Ecto neural progenitor cell (in vitro differentiated cells): ENCODE data around the gene ALKBH7.
"Not testable (repeated sequence)": the region's sequence is repeated elsewhere in the genome, so short reads cannot be mapped to it uniquely, and the experiment has no call there.

Experiments
- DNase-seq: peaks from one replicate; pipeline ENCODE4 v3.0.0-alpha.2; 2018; ENCODE audit warnings: low spot score

ALKBH7 gene

GRCh38 chr19:6373096-6373812 lies 660 bp downstream of the ALKBH7 start:
- DNase-seq = peak; percentile 99

DNA sequence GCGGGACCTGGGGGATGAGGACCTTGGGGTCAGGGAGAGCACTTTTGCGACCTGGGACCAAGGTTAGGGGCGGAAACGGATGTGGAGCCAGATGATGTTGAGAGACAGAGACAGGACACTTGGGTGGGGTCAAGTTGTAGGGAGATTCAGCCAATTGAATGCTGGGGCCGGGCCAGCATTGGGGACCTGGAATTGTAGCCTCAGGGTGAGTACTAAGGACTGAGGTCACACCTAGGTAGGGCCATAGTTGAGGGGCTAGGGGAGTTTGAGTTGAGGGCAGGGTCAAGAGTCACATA lies 1.2 kb downstream of the ALKBH7 start:
- no peak for DNase-seq

GRCh38 chr19:6374161-6374709 lies 1.6 kb downstream of the ALKBH7 start:
- no peak for DNase-seq

DNA sequence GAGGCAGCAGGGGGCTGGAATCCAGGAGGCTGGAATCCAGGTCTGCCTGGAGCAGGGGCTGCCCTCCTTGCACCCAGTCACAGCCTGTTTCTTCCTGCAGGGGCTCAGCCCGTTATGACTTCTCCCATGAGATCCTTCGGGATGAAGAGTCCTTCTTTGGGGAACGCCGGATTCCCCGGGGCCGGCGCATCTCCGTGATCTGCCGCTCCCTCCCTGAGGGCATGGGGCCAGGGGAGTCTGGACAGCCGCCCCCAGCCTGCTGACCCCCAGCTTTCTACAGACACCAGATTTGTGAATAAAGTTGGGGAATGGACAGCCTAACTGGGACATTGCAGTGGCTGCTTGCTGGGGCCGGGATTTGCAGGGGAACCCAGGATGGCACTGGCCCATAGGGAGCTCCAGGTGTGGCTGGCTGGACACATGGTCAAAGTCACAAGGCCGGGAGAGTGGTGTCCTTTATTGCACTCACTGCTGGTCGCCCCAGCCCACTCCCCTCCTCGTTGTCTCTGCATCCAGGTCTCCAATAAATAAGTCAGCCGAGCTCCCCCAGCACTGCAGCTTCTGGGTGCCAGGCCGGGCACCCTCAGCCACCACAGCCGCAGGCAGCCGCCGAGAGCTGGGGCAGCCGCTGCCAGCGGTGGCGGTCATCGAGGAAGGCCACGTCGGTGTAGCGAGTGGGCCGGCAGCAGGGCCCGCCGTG lies 2.3 kb downstream of the ALKBH7 start:
- no peak for DNase-seq

DNA sequence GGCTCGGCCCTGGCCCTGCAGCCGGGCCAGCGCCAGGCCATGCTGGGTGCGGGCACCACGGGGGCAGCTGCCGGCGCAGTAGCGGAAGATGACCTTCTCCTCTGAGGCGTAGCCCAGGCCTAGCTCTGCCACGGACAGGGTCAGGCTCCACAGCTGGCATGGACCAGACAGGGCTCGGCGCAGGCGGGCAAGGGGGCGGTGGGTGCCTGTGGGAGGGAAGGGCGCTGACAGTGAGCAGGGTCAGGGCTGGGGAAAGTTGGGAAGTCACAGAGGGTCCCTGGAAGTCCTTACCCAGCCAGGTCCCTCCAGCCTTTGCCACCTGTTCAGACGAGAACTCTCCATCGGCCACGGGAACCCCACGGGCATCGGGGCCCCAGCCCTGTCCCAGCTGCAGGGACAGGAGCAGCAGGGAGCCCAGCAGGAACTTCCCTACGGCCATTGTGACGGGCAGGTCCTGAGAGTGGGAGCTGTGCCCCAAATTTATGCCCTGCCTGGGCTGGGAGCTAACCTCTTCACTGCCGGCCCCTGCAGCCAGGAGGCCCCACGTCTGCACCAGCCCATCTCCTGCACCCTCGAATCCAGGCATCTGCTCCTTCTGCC lies 2.9 kb downstream of the ALKBH7 start, which contains the start of gene PSPN:
Gene PSPN, minus strand, starts transcription at position 523 of the 600 bp plus-strand sequence. Its CDS starts 84 bp downstream, at position 439.
- DNase-seq = no peak

GRCh38 chr19:6376512-6377190 lies 4.1 kb downstream of the ALKBH7 start:
- DNase-seq = no peak

DNA sequence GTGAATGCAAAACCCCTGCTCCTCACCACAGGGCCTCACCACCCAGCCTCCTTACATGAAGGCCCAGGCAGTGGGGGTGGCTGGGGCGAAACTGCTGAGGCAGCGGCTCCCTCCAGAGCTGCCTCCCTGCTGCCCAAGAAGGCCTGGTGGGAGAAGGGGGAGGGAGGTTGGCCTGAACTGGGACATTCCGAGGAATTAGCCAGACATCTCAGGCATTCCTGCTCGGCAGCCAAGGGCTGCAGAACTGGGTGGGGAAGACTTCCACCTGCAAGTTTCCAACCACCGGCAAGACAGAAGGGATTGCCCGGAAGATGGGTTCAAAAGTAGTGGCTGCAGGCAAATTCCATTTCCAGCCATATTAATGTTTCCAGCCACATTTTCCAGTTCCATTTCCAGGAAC lies 5.4 kb downstream of the ALKBH7 start:
- DNase-seq = no peak

GRCh38 chr19:6378486-6378885 lies 5.9 kb downstream of the ALKBH7 start:
- no peak for DNase-seq

GRCh38 chr19:6379744-6380143 lies 7.2 kb downstream of the ALKBH7 start:
- no peak for DNase-seq

DNA sequence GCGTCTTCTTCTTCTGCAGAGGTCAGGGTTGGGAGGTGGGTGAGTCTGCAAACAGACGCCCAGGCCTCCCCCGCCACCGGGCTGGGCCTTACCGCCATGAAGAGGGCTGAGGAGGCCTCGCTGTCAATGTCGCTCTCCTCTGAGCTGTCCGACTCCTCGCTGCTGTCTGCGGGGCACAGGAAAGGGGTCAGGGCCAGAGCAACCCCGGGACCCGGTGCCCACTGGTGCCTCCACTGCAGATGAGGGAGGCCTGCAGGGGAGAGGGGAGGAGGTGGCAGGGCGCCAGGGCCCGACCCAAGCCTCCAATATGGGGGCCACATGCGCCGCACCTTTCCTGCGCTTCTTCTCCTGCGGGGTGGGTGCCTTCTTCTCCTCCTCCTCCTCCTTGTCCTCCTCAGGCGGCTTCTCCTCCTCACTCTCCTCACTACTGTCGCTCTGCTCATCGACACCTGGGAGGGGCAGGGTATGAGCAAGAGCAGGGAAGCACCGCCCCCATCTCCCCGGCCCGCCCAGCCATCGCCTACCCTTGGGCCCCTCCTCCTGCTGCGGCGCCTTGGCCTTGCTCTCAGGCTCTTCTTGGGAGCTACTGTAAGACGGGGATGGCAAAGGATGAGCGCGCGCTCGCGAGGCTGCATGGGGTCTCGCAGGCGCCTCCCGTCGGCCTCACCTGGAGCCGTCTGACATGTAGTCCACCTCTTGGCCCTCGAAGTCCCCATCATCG lies 8.6 kb downstream of the ALKBH7 start:
- DNase-seq = no peak

DNA sequence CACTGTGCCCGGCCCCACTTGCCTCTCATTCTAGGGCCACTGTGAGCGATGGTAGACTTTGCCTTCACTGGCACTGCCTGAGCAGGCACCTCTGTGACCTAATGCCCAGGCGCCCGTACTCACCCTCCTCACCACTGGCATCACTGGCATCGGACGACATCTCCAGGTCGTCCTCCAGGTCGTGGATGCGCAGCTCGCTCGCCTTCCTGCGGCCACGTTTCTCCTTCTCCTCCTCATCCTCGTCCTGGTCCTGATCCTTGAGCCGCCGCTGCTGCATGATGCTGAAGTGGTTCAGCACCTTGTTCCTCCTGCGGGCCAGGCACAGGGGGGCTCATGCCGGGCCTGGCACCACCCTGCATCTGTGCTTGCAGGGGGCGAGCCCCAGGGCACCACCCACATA lies 10.6 kb downstream of the ALKBH7 start:
- DNase-seq = no peak

- DNase-seq = no peak
Observed at GRCh38 chr19:6384381-6384780, 11.8 kb downstream of the ALKBH7 start.

DNA sequence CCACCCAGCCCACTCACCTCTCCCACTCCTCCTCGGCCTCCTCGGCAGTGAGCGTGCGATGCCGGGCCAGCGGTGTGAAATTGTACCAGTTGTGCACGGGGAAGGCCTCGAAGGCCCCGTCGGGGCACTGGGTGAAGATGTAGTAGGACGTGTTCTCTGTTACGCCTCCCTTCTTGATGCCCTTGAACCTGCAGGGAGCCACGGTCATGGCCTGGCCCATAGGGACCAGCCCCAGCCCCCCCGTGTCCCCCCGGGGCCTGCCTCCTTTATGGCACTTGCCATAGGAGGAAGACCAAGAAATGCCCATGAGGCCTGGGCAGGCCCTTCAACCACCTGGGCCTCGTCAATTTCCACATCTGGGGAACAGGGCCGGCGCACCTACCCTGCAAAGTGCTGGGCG lies 14.8 kb downstream of the ALKBH7 start:
- no peak for DNase-seq

GRCh38 chr19:6392221-6393073 lies 19.9 kb downstream of the ALKBH7 start:
- DNase-seq = no peak

- DNase-seq = peak; percentile 96
Observed at GRCh38 chr19:6393074-6393982, 20.7 kb downstream of the ALKBH7 start, which contains the start of gene GTF2F1. Gene GTF2F1, minus strand, starts transcription at chr19:6393164. Its CDS starts 169 bp downstream, at chr19:6392995.

- no peak for DNase-seq
Observed at GRCh38 chr19:6393983-6394412, 21.4 kb downstream of the ALKBH7 start.

GRCh38 chr19:6394831-6395230 lies 22.2 kb downstream of the ALKBH7 start:
- no peak for DNase-seq

GRCh38 chr19:6396305-6396704 lies 23.7 kb downstream of the ALKBH7 start:
- DNase-seq = no peak

- not testable (repeated sequence) for DNase-seq
Observed at GRCh38 chr19:6400062-6400944, 27.7 kb downstream of the ALKBH7 start.
